Neuronal stem cell (in vitro differentiated cells): Measurements from ENCODE around the gene CDC25B.
"Not testable (repeated sequence)": the region's sequence is repeated elsewhere in the genome, so short reads cannot be mapped to it uniquely, and the experiment has no call there.

Experiments used
- DNase-seq: peaks from one replicate; pipeline ENCODE4 v3.0.0-alpha.2; 2013; ENCODE audit warnings: low spot score
- H2AFZ ChIP-seq: one replicate; pipeline ENCODE4 v1.6.1; 2013; ENCODE audit warnings: mild to moderate bottlenecking, low read length, inconsistent platforms
- H2AK5ac ChIP-seq: 2 replicates; pipeline ENCODE4 v1.6.1; 2013; ENCODE audit warnings: low read depth, mild to moderate bottlenecking, inconsistent platforms, low read length, moderate library complexity, mixed read lengths
- H2BK120ac ChIP-seq: 2 replicates; pipeline ENCODE4 v1.6.1; 2013; ENCODE audit warnings: low read depth, mild to moderate bottlenecking, inconsistent platforms, low read length, moderate library complexity, mixed read lengths
- H2BK12ac ChIP-seq: one replicate; pipeline ENCODE4 v1.6.1; 2013; ENCODE audit warnings: low read length, inconsistent platforms
- H2BK15ac ChIP-seq: 2 replicates; pipeline ENCODE4 v1.6.1; 2013; ENCODE audit warnings: mild to moderate bottlenecking, low read length, inconsistent platforms, mixed read lengths
- H2BK5ac ChIP-seq: one replicate; pipeline ENCODE4 v1.6.1; 2013; ENCODE audit warnings: inconsistent platforms, mild to moderate bottlenecking, low read length, moderate library complexity
- H3K14ac ChIP-seq: one replicate; pipeline ENCODE4 v1.6.1; 2013; ENCODE audit warnings: low read length, inconsistent platforms
- H3K18ac ChIP-seq: 2 replicates; pipeline ENCODE4 v1.6.1; 2013; ENCODE audit warnings: low read length, inconsistent platforms
- H3K23ac ChIP-seq: 2 replicates; pipeline ENCODE4 v1.6.1; 2013; ENCODE audit warnings: low read depth, mild to moderate bottlenecking, mixed read lengths, low read length, inconsistent platforms; ENCODE audit not compliant: poor library complexity
- H3K27ac ChIP-seq: replicated peaks from 3 replicates; pipeline ENCODE4 v1.5.1; 2013; ENCODE audit warnings: low read length, inconsistent platforms
- H3K27me3 ChIP-seq, 3 experiments: 2 replicates each; pipeline ENCODE4 v1.6.1; 2013; ENCODE audit warnings: low read length in 3 of 3, mild to moderate bottlenecking in 2 of 3, inconsistent platforms in 1 of 3, low read depth in 1 of 3, mixed read lengths in 1 of 3, moderate library complexity in 1 of 3; ENCODE audit not compliant: control insufficient read depth in 3 of 3, insufficient read depth in 3 of 3
- H3K36me3 ChIP-seq, 2 donors: replicated peaks in 1 of 2; 2 replicates each; pipeline ENCODE4 v1.6.1; 2013; ENCODE audit warnings: low read length in 2 of 2; ENCODE audit not compliant: control insufficient read depth in 2 of 2, insufficient read depth in 2 of 2
- H3K4ac ChIP-seq: 2 replicates; pipeline ENCODE4 v1.6.1; 2013; ENCODE audit warnings: inconsistent platforms, mild to moderate bottlenecking, low read length, moderate library complexity
- H3K4me1 ChIP-seq, 2 donors: 1 replicate in 1 of 2; 2 replicates in 1 of 2; pipeline ENCODE4 v1.6.1; 2013; ENCODE audit warnings: low read length in 2 of 2, low read depth in 1 of 2; ENCODE audit not compliant: control insufficient read depth in 2 of 2, insufficient read depth in 1 of 2
- H3K4me2 ChIP-seq: one replicate; pipeline ENCODE4 v1.6.1; 2013; ENCODE audit warnings: mild to moderate bottlenecking, low read length, inconsistent platforms; ENCODE audit not compliant: insufficient read depth, poor library complexity, severe bottlenecking
- H3K4me3 ChIP-seq, 2 donors: 2 replicates each; pipeline ENCODE4 v1.5.1; 2013; ENCODE audit warnings: low read length in 2 of 2, mild to moderate bottlenecking in 2 of 2, inconsistent platforms in 1 of 2, moderate library complexity in 1 of 2
- H3K79me1 ChIP-seq: one replicate; pipeline ENCODE4 v1.6.1; 2013; ENCODE audit warnings: low read depth, mild to moderate bottlenecking, inconsistent platforms, low read length, moderate library complexity
- H3K9ac ChIP-seq: one replicate; pipeline ENCODE4 v1.6.1; 2013; ENCODE audit warnings: mild to moderate bottlenecking, low read depth, low read length, inconsistent platforms; ENCODE audit not compliant: poor library complexity
- H3K9me3 ChIP-seq, 2 donors: replicated peaks in 1 of 2; 2 replicates each; pipeline versions ENCODE3 to v1.6.1; 2013; ENCODE audit warnings: low read length in 2 of 2, mild to moderate bottlenecking in 2 of 2, inconsistent platforms in 1 of 2, low read depth in 1 of 2, mixed read lengths in 1 of 2, moderate library complexity in 1 of 2; ENCODE audit not compliant: control insufficient read depth in 2 of 2, insufficient read depth in 1 of 2
- H4K8ac ChIP-seq: one replicate; pipeline ENCODE4 v1.6.1; 2013; ENCODE audit warnings: low read depth, mild to moderate bottlenecking, inconsistent platforms, low read length, moderate library complexity
- H4K91ac ChIP-seq: one replicate; pipeline ENCODE4 v1.6.1; 2013; ENCODE audit warnings: low read length, low read depth, mild to moderate bottlenecking, inconsistent platforms; ENCODE audit not compliant: poor library complexity
- WGBS, 2 donors: extraction: QIAGEN DNeasy Blood & Tissue Kit; methylation state at CpG; one replicate each; pipeline ENCODE4 v1.1.7; 2013; ENCODE audit warnings: missing lambda C conversion rate in 2 of 2, mixed read lengths in 1 of 2; ENCODE audit not compliant: insufficient read length in 2 of 2, insufficient replicate concordance in 1 of 2; ENCODE audit errors: extremely low coverage in 2 of 2; 5-methylcytosine and 5-hydroxymethylcytosine counted together

Gene CDC25B

DNA sequence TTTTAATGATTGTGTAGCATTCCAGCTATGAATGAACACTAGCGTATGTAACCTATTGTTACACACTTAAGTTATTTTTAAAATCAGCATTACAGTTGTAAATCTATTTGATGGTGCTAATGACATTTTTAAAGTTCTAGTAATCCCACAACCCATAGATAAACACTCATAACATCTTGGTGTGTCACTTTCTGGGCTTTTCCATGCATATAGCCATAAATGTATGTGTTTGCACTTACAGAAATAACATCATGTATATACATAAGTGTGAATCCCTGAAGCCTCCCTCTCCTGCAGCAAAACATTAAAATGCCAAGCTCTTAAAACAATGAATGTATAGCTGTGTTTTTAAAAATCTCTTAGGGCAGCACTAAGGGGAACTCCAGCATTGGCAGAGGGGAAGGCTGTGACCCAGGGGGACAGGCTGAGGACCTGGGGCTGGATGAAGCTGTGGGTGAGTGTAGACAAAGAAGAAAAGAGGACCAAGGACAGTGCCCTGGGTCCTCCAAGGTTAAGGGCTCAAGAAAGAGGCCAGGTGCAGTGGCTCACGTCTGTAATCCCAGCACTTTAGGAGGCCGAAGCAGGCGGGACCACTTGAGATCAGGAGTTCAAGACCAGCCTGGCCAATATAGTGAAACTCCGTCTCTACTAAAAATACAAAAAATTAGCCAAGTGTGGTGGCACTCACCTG lies 8.6 kb upstream of the CDC25B start:
- Histone ChIP-seq H3K23ac (no peak overlapping the region), H4K8ac (no peak overlapping the region), H3K79me1 (peaks cover 11% of the 10 kb centered on the region), H3K4me1 (peaks cover 0 to 14% of the 10 kb centered on the region in 2 donors), H3K4me3 (peak overlapping the region in 1 of 2 donors; percentile 13), H2AK5ac (no peak overlapping the region), H3K9ac (no peak overlapping the region), H3K27me3 (peaks cover 0 to 1% (median 0%) of the 10 kb centered on the region in 3 experiments), H3K14ac (no peak overlapping the region), H2BK12ac (no peak overlapping the region), H3K18ac (no peak overlapping the region), H2BK120ac (no peak overlapping the region), H2BK15ac (no peak overlapping the region), H3K4ac (no peak overlapping the region), H3K9me3 (no peaks in the 10 kb centered on the region), H4K91ac (no peak overlapping the region), H2AFZ (peak overlapping the region; percentile 27), H3K27ac (no peak overlapping the region), H3K36me3 (peaks cover 0 to 4% of the 10 kb centered on the region in 2 donors), H3K4me2 (no peak overlapping the region), H2BK5ac (no peak overlapping the region)
- WGBS, 2 donors: no CpG with 5 or more reads among the region's 5 CpGs
- no peak for DNase-seq

DNA sequence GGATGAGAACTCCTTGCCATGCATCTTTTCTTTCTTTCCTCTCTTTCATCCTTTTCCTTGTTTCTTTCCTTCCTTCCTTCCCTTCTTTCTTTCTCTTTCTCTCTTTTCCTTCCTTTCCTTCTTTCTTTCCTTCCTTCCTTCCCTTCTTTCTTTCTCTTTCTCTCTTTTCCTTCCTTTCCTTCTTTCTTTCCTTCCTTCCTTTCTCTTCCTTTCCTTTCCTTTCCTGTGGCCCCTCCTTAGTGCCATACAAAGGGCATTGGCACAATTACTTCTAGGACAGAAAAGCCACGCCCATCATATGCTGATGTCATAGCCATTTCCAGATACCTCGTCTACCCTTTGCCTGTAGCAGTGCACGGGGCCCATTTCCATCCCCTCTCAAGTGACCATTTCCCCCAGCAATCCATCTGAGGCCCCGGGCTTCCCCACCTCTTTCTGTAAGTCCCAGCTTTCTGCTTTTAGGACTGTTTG lies 7.4 kb upstream of the CDC25B start:
- H2BK5ac ChIP-seq: no peak overlapping the region
- DNase-seq: no peak
- peaks cover 0 to 14% of the 10 kb centered on the region in 2 donors for H3K4me1 ChIP-seq
- H3K4me2 ChIP-seq: no peak overlapping the region
- H3K4me3 ChIP-seq: no peak overlapping the region
- H3K27ac ChIP-seq: no peak overlapping the region
- no peak overlapping the region for H2BK15ac ChIP-seq
- H3K18ac ChIP-seq: no peak overlapping the region
- H3K36me3 ChIP-seq: peaks cover 0 to 4% of the 10 kb centered on the region in 2 donors
- H4K8ac ChIP-seq: no peak overlapping the region
- no peak overlapping the region for H4K91ac ChIP-seq
- H2AK5ac ChIP-seq: no peak overlapping the region
- no peak overlapping the region for H3K23ac ChIP-seq
- no CpG with 5 or more reads among the region's 4 CpGs for WGBS, 2 donors
- H2BK12ac ChIP-seq: no peak overlapping the region
- no peak overlapping the region for H2AFZ ChIP-seq
- H3K79me1 ChIP-seq: peaks cover 11% of the 10 kb centered on the region
- no peak overlapping the region for H2BK120ac ChIP-seq
- H3K27me3 ChIP-seq: peaks cover 0 to 1% (median 0%) of the 10 kb centered on the region in 3 experiments
- no peaks in the 10 kb centered on the region for H3K9me3 ChIP-seq
- H3K9ac ChIP-seq: no peak overlapping the region
- H3K4ac ChIP-seq: no peak overlapping the region
- H3K14ac ChIP-seq: no peak overlapping the region

DNA sequence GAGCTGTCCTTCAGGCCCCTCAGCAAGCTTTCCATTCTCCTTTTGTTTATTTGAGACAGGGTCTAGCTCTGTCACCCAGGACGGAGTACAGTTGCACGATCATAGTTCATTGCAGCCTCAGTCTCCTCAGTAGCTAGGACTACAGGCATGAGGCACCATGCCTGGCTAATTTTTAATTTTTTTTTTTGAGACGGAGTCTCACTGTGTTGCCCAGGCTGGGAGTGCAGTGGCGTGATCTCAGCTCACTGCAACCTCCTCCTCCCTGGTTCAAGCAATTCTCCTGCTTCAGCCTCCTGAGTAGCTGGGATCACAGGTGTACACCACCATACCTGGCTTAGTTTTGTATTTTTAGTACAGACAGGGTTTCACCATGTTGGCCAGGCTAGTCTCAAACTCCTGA lies 6.9 kb upstream of the CDC25B start:
- H3K23ac ChIP-seq, H2AK5ac ChIP-seq, H3K9ac ChIP-seq, H3K27me3 ChIP-seq, H2BK12ac ChIP-seq, H4K8ac ChIP-seq, H2BK120ac ChIP-seq, H3K4ac ChIP-seq, H3K4me2 ChIP-seq, H3K18ac ChIP-seq, H3K14ac ChIP-seq, DNase-seq, H3K36me3 ChIP-seq, H2BK5ac ChIP-seq, H4K91ac ChIP-seq, H3K4me3 ChIP-seq, H3K9me3 ChIP-seq, H3K27ac ChIP-seq, H2BK15ac ChIP-seq, H2AFZ ChIP-seq: not testable (repeated sequence)
- Histone ChIP-seq H3K79me1 (peaks cover 11% of the 10 kb centered on the region), H3K4me1 (peaks cover 0 to 14% of the 10 kb centered on the region in 2 donors)
- WGBS, 2 donors: no CpG with 5 or more reads among the region's 4 CpGs

DNA sequence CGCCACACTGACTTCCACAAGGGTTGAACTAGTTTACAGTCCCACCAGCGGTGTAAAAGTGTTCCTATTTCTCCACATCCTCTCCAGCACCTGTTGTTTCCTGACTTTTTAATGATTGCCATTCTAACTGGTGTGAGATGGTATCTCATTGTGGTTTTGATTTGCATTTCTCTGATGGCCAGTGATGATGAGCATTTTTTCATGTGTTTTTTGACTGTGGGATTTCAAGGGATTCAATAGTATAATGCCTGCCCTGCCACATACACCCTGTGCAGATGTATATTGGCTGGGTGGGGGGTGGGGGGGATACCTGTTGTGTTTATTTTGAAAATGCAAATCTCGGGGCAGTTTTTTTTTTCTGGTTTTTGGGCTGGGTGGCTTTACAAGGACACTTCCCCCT lies 1.9 kb upstream of the CDC25B start:
- H3K23ac ChIP-seq, H2AFZ ChIP-seq, H3K27me3 ChIP-seq, H3K27ac ChIP-seq, H2BK120ac ChIP-seq, H3K4me2 ChIP-seq, H2BK12ac ChIP-seq, H3K4ac ChIP-seq, DNase-seq, H2AK5ac ChIP-seq, H3K79me1 ChIP-seq, H4K91ac ChIP-seq, H3K9me3 ChIP-seq, H3K18ac ChIP-seq, H3K36me3 ChIP-seq, H2BK15ac ChIP-seq, H3K9ac ChIP-seq, H4K8ac ChIP-seq, H2BK5ac ChIP-seq, H3K4me3 ChIP-seq: not testable (repeated sequence)
- Histone ChIP-seq H3K14ac (peak overlapping the region; percentile 25), H3K4me1 (peaks cover 14 to 24% of the 10 kb centered on the region in 2 donors)
- WGBS, 2 donors: no CpG with 5 or more reads among the region's 3 CpGs
